Retinal pigment epithelial cell (primary cell): Measurements from ENCODE around the gene ETV1.

Experiments used
- DNase-seq: peaks from one replicate; pipeline ENCODE4 v3.0.0-alpha.2; 2010; ENCODE audit warnings: low read depth
- H3K4me3 ChIP-seq: 2 replicates; pipeline ENCODE4 v1.5.1; 2011; ENCODE audit warnings: mild to moderate bottlenecking, low read length, control low read depth, moderate library complexity
- CTCF ChIP-seq: conservative IDR thresholded peaks from 2 replicates; pipeline ENCODE4 v1.5.1; 2011; ENCODE audit warnings: low read depth, low read length, control low read depth, inconsistent platforms

ETV1 gene

GRCh38 chr7:13912715-13913278 is 76.7 kb downstream of the ETV1 start:
- TF ChIP-seq CTCF = no peak
- DNase-seq = no peak

GRCh38 chr7:13911909-13912308 is 77.6 kb downstream of the ETV1 start:
- H3K4me3 ChIP-seq = no peak overlapping the region
- TF ChIP-seq CTCF = no peak
- DNase-seq = no peak

More at GRCh38 chr7:13912715-13913278, 76.7 kb downstream of the ETV1 start:
- H3K4me3 ChIP-seq = no peak overlapping the region

GRCh38 chr7:13910805-13911551 is 78.5 kb downstream of the ETV1 start:
- no peak for DNase-seq
- no peak overlapping the region for H3K4me3 ChIP-seq
- no peak for TF ChIP-seq CTCF

- H3K4me3 ChIP-seq = no peak overlapping the region
- DNase-seq = no peak
- TF ChIP-seq CTCF = no peak
These were observed 80.6 kb downstream of the ETV1 start for GRCh38 chr7:13908667-13909397.

- no peak for DNase-seq
- no peak for TF ChIP-seq CTCF
- no peak overlapping the region for H3K4me3 ChIP-seq
These were observed 81.6 kb downstream of the ETV1 start for GRCh38 chr7:13907831-13908230.

GRCh38 chr7:13904689-13905088 is 84.8 kb downstream of the ETV1 start:
- no peak overlapping the region for H3K4me3 ChIP-seq
- peak; percentile 94 for DNase-seq
- no peak for TF ChIP-seq CTCF

- H3K4me3 ChIP-seq = no peak overlapping the region
- no peak for DNase-seq
- TF ChIP-seq CTCF = no peak
These were observed 85.5 kb downstream of the ETV1 start for GRCh38 chr7:13904007-13904406.
